HepG2 (cell line): Measurements from ENCODE around the gene P4HB. TPM values are rescaled to one million over a fixed set of nuclear protein-coding genes. Genes with fewer than 3 reads are reported as not detected.

ENCODE experiments used
- BHLHE40 ChIP-seq: IDR thresholded peaks from 2 replicates; pipeline ENCODE4 v1.6.1; 2011; ENCODE audit warnings: low read length, improper control_type of control experiment
- CEBPB ChIP-seq: IDR thresholded peaks from 2 replicates; pipeline ENCODE4 v1.6.1; 2011; ENCODE audit warnings: low read depth, low read length, improper control_type of control experiment, borderline replicate concordance
- ESRRA ChIP-seq: sonication (generic); formaldehyde crosslinking; IDR thresholded peaks from 2 replicates; pipeline ENCODE4 v1.5.1; 2020; ENCODE audit warnings: mild to moderate bottlenecking, low read depth, missing genetic modification reagents
- EZH2 ChIP-seq: conservative IDR thresholded peaks from 2 replicates; pipeline ENCODE4 v1.6.1; 2012; ENCODE audit warnings: mild to moderate bottlenecking, low read depth, low read length, moderate library complexity
- HDAC2 ChIP-seq: sonication (generic); formaldehyde crosslinking; IDR thresholded peaks from 2 replicates; pipeline ENCODE4 v1.4.0; 2020; ENCODE audit warnings: missing genetic modification reagents
- HHEX ChIP-seq: IDR thresholded peaks from 2 replicates; pipeline ENCODE4 v1.6.1; 2016; ENCODE audit warnings: control low read depth
- HOXD1 ChIP-seq: sonication (generic); formaldehyde crosslinking; IDR thresholded peaks from 2 replicates; pipeline ENCODE4 v1.5.0; 2020; ENCODE audit warnings: missing genetic modification reagents
- MIER2 ChIP-seq: IDR thresholded peaks from 2 replicates; pipeline ENCODE4 v1.6.1; 2016; ENCODE audit warnings: missing biosample characterization, missing genetic modification reagents
- MIXL1 ChIP-seq: IDR thresholded peaks from 2 replicates; pipeline ENCODE4 v1.6.1; 2016
- SMAD3 ChIP-seq: sonication (generic); formaldehyde crosslinking; IDR thresholded peaks from 2 replicates; pipeline ENCODE4 v1.4.0; 2020; ENCODE audit warnings: missing genetic modification reagents
- SP5 ChIP-seq: IDR thresholded peaks from 2 replicates; pipeline ENCODE4 v1.6.1; 2016; ENCODE audit warnings: low read depth, borderline replicate concordance
- SSRP1 ChIP-seq: IDR thresholded peaks from 2 replicates; pipeline ENCODE4 v1.6.1; 2016; ENCODE audit warnings: control low read depth
- TBP ChIP-seq: sonication (generic); formaldehyde crosslinking; IDR thresholded peaks from 2 replicates; pipeline ENCODE4 v1.5.0; 2020; ENCODE audit warnings: missing genetic modification reagents
- ZBTB42 ChIP-seq: sonication (generic); formaldehyde crosslinking; IDR thresholded peaks from 2 replicates; pipeline ENCODE4 v1.5.0; 2020; ENCODE audit warnings: mild to moderate bottlenecking, missing genetic modification reagents
- ZFAT ChIP-seq: sonication (generic); formaldehyde crosslinking; conservative IDR thresholded peaks from 2 replicates; pipeline ENCODE4 v1.8.1; 2023; ENCODE audit warnings: missing genetic modification reagents, inconsistent platforms
- ZNF253 ChIP-seq: sonication (generic); formaldehyde crosslinking; IDR thresholded peaks from 2 replicates; pipeline ENCODE4 v1.8.0; 2022; ENCODE audit warnings: mild to moderate bottlenecking, missing genetic modification reagents, borderline replicate concordance
- ZNF260 ChIP-seq: sonication (generic); formaldehyde crosslinking; IDR thresholded peaks from 2 replicates; pipeline ENCODE4 v1.4.0; 2020; ENCODE audit warnings: missing genetic modification reagents, low read depth, mild to moderate bottlenecking, borderline replicate concordance
- ZNF274 ChIP-seq: sonication (generic); formaldehyde crosslinking; IDR thresholded peaks from 2 replicates; pipeline ENCODE4 v1.5.1; 2020; ENCODE audit warnings: mild to moderate bottlenecking, missing genetic modification reagents
- ZNF317 ChIP-seq: sonication (generic); formaldehyde crosslinking; IDR thresholded peaks from 2 replicates; pipeline ENCODE4 v1.5.0; 2020; ENCODE audit warnings: mild to moderate bottlenecking, missing genetic modification reagents
- ZNF441 ChIP-seq: sonication (generic); formaldehyde crosslinking; IDR thresholded peaks from 2 replicates; pipeline ENCODE4 v1.7.0; 2021; ENCODE audit warnings: missing genetic modification reagents, borderline replicate concordance
- ZNF468 ChIP-seq: sonication (generic); formaldehyde crosslinking; IDR thresholded peaks from 2 replicates; pipeline ENCODE4 v1.8.0; 2022; ENCODE audit warnings: mild to moderate bottlenecking, moderate library complexity, missing genetic modification reagents
- ZNF562 ChIP-seq: sonication (generic); formaldehyde crosslinking; IDR thresholded peaks from 2 replicates; pipeline ENCODE4 v1.8.0; 2022; ENCODE audit warnings: missing genetic modification reagents, borderline replicate concordance
- ZNF598 ChIP-seq: sonication (generic); formaldehyde crosslinking; IDR thresholded peaks from 2 replicates; pipeline ENCODE4 v1.5.1; 2020; ENCODE audit warnings: mild to moderate bottlenecking, missing genetic modification reagents, borderline replicate concordance
- ZNF629 ChIP-seq: sonication (generic); formaldehyde crosslinking; conservative IDR thresholded peaks from 2 replicates; pipeline ENCODE4 v1.5.0; 2020; ENCODE audit warnings: missing genetic modification reagents
- ZNF75D ChIP-seq: sonication (generic); formaldehyde crosslinking; IDR thresholded peaks from 2 replicates; pipeline ENCODE4 v1.8.1; 2023; ENCODE audit warnings: missing genetic modification reagents, mild to moderate bottlenecking, borderline replicate concordance
- ZNF772 ChIP-seq: sonication (generic); formaldehyde crosslinking; IDR thresholded peaks from 2 replicates; pipeline ENCODE4 v1.5.0; 2020; ENCODE audit warnings: mild to moderate bottlenecking, missing genetic modification reagents
- polyA plus RNA-seq, 8 experiments: library from polyadenylated mRNA; depleted of rRNA in 3 of 8; stranded (reverse) in 7 of 8; unstranded in 1 of 8; fragments of >200 nt; fragmentation: Illumina TruSeq in 4 of 8; extraction: Trizol in 4 of 8; gene quantifications; 2 replicates each; pipeline versions ENCODE4 v1.2.1 to v1.2.3, GENCODE V29; 2011 to 2016; ENCODE audit warnings: low read depth in 4 of 8, missing spikeins in 1 of 8, mixed read lengths in 1 of 8; ENCODE audit not compliant: insufficient read depth in 1 of 8
- total RNA-seq, 5 experiments: library from RNA; depleted of rRNA; stranded (reverse); fragments of >200 nt; fragmentation: Illumina TruSeq; extraction: Trizol; gene quantifications; 2 replicates each; pipeline ENCODE4 v1.2.3, GENCODE V29; 2016; ENCODE audit warnings: low read depth in 1 of 5
- TF ChIP-seq, protein P1 (sequence below): sonication (generic); formaldehyde crosslinking; IDR thresholded peaks from 2 replicates; pipeline ENCODE4 v1.8.0; 2022; ENCODE audit warnings: mild to moderate bottlenecking, missing genetic modification reagents, borderline replicate concordance
- TF ChIP-seq, protein P2 (sequence below): sonication (generic); formaldehyde crosslinking; IDR thresholded peaks from 2 replicates; pipeline ENCODE4 v1.5.0; 2020; ENCODE audit warnings: missing genetic modification reagents
- TF ChIP-seq, protein P3 (sequence below): sonication (generic); formaldehyde crosslinking; conservative IDR thresholded peaks from 2 replicates; pipeline ENCODE4 v1.8.0; 2022; ENCODE audit warnings: low read depth, missing genetic modification reagents

P4HB gene
- total and polyA plus RNA-seq, 2 of the 13 experiments (the other 11 are each of a cell fraction or from before 2014, with no cell fraction given), result 185 to 782 TPM

DNA sequence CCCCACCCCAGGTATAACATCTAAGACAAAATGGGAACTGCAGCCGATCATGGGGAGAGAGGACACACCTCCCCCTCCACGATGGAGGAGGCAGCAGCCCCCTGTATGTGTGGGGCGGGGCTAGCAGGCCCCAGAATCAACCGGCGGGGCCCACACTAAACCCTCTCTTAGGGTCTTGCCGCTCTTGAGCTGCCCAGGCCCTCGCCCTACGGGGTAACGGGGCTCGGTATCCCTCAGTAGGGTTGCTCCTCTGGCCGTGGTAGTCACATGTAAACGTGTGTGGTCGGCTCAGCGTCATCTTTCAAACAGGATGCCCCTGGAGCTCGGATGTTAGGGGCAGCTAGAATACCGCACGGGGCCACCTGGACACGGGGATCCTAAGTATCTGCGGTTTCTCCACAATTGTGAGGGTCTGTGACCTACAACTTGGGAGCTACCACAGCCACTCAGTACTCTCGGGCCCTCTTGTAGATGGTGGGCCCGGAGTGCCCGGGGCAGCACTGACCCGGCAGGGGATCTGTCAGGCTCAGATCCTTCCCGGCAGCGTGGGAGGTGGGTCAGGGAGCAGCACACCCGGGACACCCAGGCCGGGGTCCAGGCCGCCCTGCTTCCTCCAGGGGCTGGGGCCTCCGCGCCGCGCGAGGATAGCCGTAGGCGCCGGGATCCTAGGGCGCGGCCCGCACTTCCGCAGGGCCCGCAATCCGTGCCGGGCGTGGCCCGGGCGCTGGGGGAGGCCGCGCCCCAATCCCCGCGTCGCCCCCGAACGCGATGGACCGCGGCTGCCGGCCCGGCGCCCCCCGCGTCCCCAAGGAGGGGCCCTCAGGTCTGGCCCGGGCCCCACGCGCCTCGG, 10.0 kb upstream of the P4HB start (continued):
- TF ChIP-seq, protein P1, sequence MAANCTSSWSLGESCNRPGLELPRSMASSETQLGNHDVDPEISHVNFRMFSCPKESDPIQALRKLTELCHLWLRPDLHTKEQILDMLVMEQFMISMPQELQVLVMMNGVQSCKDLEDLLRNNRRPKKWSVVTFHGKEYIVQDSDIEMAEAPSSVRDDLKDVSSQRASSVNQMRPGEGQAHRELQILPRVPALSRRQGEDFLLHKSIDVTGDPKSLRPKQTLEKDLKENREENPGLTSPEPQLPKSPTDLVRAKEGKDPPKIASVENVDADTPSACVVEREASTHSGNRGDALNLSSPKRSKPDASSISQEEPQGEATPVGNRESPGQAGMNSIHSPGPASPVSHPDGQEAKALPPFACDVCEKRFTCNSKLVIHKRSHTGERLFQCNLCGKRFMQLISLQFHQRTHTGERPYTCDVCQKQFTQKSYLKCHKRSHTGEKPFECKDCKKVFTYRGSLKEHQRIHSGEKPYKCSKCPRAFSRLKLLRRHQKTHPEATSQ (CRISPR knock-in tag), result no peak
- TF ChIP-seq HDAC2 (CRISPR knock-in tag) (no peak), SMAD3 (CRISPR knock-in tag) (no peak), ZNF772 (CRISPR knock-in tag) (no peak; the same call in 1 of the 2 replicates), MIXL1 (CRISPR knock-in tag) (no peak), ZNF75D (no peak), EZH2 (no peak), SP5 (CRISPR knock-in tag) (0 out of 2 replicates have a peak, but pooled peaks have one; percentile 11), ZNF441 (CRISPR knock-in tag) (no peak), TBP (no peak), ZBTB42 (CRISPR knock-in tag) (peak; percentile 50; the same call in 1 of the 2 replicates), HHEX (CRISPR knock-in tag) (no peak), ZNF468 (CRISPR knock-in tag) (no peak), ZNF598 (CRISPR knock-in tag) (no peak), BHLHE40 (no peak; the same call in 1 of the 2 replicates), ZFAT (CRISPR knock-in tag) (no peak), HOXD1 (CRISPR knock-in tag) (no peak), CEBPB (no peak), MIER2 (CRISPR knock-in tag) (no peak), ZNF253 (CRISPR knock-in tag) (no peak), ZNF260 (peak; percentile 70; the same call in 1 of the 2 replicates), ESRRA (CRISPR knock-in tag) (no peak), ZNF317 (CRISPR knock-in tag) (no peak), ZNF562 (no peak), ZNF629 (CRISPR knock-in tag) (no peak), SSRP1 (no peak), ZNF274 (CRISPR knock-in tag) (no peak; the same call in 1 of the 2 replicates)
- TF ChIP-seq, protein P2, sequence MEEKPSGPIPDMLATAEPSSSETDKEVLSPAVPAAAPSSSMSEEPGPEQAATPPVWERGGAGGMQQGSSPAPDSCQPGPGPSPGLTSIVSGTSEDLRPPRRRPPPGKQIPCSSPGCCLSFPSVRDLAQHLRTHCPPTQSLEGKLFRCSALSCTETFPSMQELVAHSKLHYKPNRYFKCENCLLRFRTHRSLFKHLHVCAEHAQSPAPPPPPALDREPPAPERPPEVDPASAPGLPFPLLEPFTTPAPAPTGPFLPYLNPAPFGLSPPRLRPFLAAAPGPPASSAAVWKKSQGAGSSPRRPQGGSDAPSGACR (CRISPR knock-in tag), result no peak
- TF ChIP-seq, protein P3, sequence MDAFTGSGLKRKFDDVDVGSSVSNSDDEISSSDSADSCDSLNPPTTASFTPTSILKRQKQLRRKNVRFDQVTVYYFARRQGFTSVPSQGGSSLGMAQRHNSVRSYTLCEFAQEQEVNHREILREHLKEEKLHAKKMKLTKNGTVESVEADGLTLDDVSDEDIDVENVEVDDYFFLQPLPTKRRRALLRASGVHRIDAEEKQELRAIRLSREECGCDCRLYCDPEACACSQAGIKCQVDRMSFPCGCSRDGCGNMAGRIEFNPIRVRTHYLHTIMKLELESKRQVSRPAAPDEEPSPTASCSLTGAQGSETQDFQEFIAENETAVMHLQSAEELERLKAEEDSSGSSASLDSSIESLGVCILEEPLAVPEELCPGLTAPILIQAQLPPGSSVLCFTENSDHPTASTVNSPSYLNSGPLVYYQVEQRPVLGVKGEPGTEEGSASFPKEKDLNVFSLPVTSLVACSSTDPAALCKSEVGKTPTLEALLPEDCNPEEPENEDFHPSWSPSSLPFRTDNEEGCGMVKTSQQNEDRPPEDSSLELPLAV, result no peak
